HEK293 (cell line): ENCODE results near the gene RFNG.

Experiments used
- ATF2 ChIP-seq: fragments of 450-650 bp; formaldehyde crosslinking; IDR thresholded peaks from 2 replicates; pipeline ENCODE4 v1.5.1; 2016; ENCODE audit warnings: missing biosample characterization, missing genetic modification characterization, low read depth
- CTCF ChIP-seq: fragments of 450-650 bp; formaldehyde crosslinking; IDR thresholded peaks from 2 replicates; pipeline ENCODE4 v1.5.1; 2016; ENCODE audit warnings: missing biosample characterization, missing genetic modification characterization
- HOXD13 ChIP-seq: sonication (generic); formaldehyde crosslinking; IDR thresholded peaks from 2 replicates; pipeline ENCODE4 v1.8.0; 2022; ENCODE audit warnings: missing genetic modification reagents, borderline replicate concordance
- KLF10 ChIP-seq: fragments of 450-650 bp; IDR thresholded peaks from 2 replicates; pipeline ENCODE4 v1.5.1; 2018; ENCODE audit warnings: missing biosample characterization, mild to moderate bottlenecking, missing genetic modification characterization
- SP3 ChIP-seq: fragments of 450-650 bp; formaldehyde crosslinking; IDR thresholded peaks from 2 replicates; pipeline ENCODE4 v1.5.1; 2016; ENCODE audit warnings: missing biosample characterization, missing genetic modification characterization
- ZFP41 ChIP-seq: fragments of 450-650 bp; formaldehyde crosslinking; IDR thresholded peaks from 2 replicates; pipeline ENCODE4 v1.5.1; 2016; ENCODE audit warnings: missing biosample characterization, missing genetic modification characterization, borderline replicate concordance
- ZNF133 ChIP-seq: fragments of 450-650 bp; formaldehyde crosslinking; IDR thresholded peaks from 2 replicates; pipeline ENCODE4 v1.5.1; 2016; ENCODE audit warnings: missing biosample characterization, missing genetic modification characterization
- ZNF274 ChIP-seq, 2 experiments: fragments of 200-500 bp in 1 of 2; fragments of 450-650 bp in 1 of 2; sonication (Bioruptor generic) in 1 of 2; formaldehyde crosslinking in 1 of 2; IDR thresholded peaks; 2 replicates each; pipeline versions ENCODE4 v1.5.1 to v1.6.1; 2014 to 2016; ENCODE audit warnings: borderline replicate concordance in 1 of 2, inconsistent platforms in 1 of 2, low read length in 1 of 2, missing biosample characterization in 1 of 2, missing genetic modification characterization in 1 of 2
- ZNF560 ChIP-seq: fragments of 450-650 bp; formaldehyde crosslinking; IDR thresholded peaks from 2 replicates; pipeline ENCODE4 v1.5.1; 2017; ENCODE audit warnings: missing biosample characterization, missing genetic modification characterization, borderline replicate concordance
- ZNF629 ChIP-seq: fragments of 450-650 bp; formaldehyde crosslinking; IDR thresholded peaks from 2 replicates; pipeline ENCODE4 v1.5.1; 2017; ENCODE audit warnings: missing biosample characterization, missing genetic modification characterization
- ZNF664 ChIP-seq: fragments of 450-650 bp; formaldehyde crosslinking; IDR thresholded peaks from 2 replicates; pipeline ENCODE4 v1.5.1; 2016; ENCODE audit warnings: missing biosample characterization, missing genetic modification characterization
- ZSCAN18 ChIP-seq: fragments of 450-650 bp; formaldehyde crosslinking; IDR thresholded peaks from 2 replicates; pipeline ENCODE4 v1.5.1; 2016; ENCODE audit warnings: missing biosample characterization, missing genetic modification characterization

GRCh38 chr17:82060001-82060380 is 8.4 kb upstream of the RFNG start:
- no peak for TF ChIP-seq CTCF (tag by site-specific recombination)
- no peak for TF ChIP-seq SP3 (tag by site-specific recombination)
- TF ChIP-seq KLF10 (tag by site-specific recombination), result no peak
- no peak for TF ChIP-seq ZNF629 (tag by site-specific recombination)
- TF ChIP-seq ZNF664, result no peak
- no peak for TF ChIP-seq ZNF560 (tag by site-specific recombination)
- no peak for TF ChIP-seq ZNF133 (tag by site-specific recombination)
- no peak for TF ChIP-seq ZFP41 (tag by site-specific recombination)
- TF ChIP-seq HOXD13 (CRISPR knock-in tag), result no peak
- TF ChIP-seq ZNF274 (IDR thresholded peaks at IDR 0.05; ENCODE audit: low read length), result no peak
- no peak for TF ChIP-seq ZNF274 (tag by site-specific recombination; IDR thresholded peaks at IDR 0.05; ENCODE audit: borderline replicate concordance)
- no peak for TF ChIP-seq ZSCAN18
- no peak for TF ChIP-seq ATF2 (tag by site-specific recombination)
